ENCODE results near the gene AHR.
"Not testable (repeated sequence)": the region's sequence is repeated elsewhere in the genome, so short reads cannot be mapped to it uniquely, and the experiment has no call there.

The AHR gene

GRCh38 chr7:17347401-17347800 is 48.9 kb downstream of the AHR start:
- no peaks in the 10 kb centered on the region for H3K36me3 ChIP-seq (ENCODE audit: insufficient read depth)
- H3K9ac ChIP-seq = no peak overlapping the region
- no peaks in the 10 kb centered on the region for H3K27me3 ChIP-seq (ENCODE audit: insufficient read depth, low read depth)
- TF ChIP-seq, protein P1, sequence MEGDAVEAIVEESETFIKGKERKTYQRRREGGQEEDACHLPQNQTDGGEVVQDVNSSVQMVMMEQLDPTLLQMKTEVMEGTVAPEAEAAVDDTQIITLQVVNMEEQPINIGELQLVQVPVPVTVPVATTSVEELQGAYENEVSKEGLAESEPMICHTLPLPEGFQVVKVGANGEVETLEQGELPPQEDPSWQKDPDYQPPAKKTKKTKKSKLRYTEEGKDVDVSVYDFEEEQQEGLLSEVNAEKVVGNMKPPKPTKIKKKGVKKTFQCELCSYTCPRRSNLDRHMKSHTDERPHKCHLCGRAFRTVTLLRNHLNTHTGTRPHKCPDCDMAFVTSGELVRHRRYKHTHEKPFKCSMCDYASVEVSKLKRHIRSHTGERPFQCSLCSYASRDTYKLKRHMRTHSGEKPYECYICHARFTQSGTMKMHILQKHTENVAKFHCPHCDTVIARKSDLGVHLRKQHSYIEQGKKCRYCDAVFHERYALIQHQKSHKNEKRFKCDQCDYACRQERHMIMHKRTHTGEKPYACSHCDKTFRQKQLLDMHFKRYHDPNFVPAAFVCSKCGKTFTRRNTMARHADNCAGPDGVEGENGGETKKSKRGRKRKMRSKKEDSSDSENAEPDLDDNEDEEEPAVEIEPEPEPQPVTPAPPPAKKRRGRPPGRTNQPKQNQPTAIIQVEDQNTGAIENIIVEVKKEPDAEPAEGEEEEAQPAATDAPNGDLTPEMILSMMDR (conservative IDR thresholded peaks at IDR 0.05; ENCODE audit: low read depth, low read length) = no peak
- H4K20me1 ChIP-seq (ENCODE audit: insufficient read depth) = no peaks in the 10 kb centered on the region
- no peak overlapping the region for H2AFZ ChIP-seq (ENCODE audit: low read depth)
- H3K79me2 ChIP-seq (ENCODE audit: insufficient read depth, low read depth) = no peaks in the 10 kb centered on the region
- H3K4me1 ChIP-seq (ENCODE audit: low read depth, poor library complexity, severe bottlenecking) = peaks cover 5% of the 10 kb centered on the region
- H3K4me3 ChIP-seq (IDR thresholded peaks at IDR 0.05; ENCODE audit: insufficient read depth, low read depth, low read length) = no peak overlapping the region
- H3K27ac ChIP-seq = no peak overlapping the region
- H3K4me2 ChIP-seq = no peak overlapping the region

GRCh38 chr7:17348932-17349331 is 50.5 kb downstream of the AHR start:
- H2AFZ ChIP-seq (ENCODE audit: low read depth); H3K79me2 ChIP-seq (ENCODE audit: insufficient read depth, low read depth); H3K36me3 ChIP-seq (ENCODE audit: insufficient read depth); H3K4me1 ChIP-seq (ENCODE audit: low read depth, poor library complexity, severe bottlenecking); H4K20me1 ChIP-seq (ENCODE audit: insufficient read depth); H3K27me3 ChIP-seq (ENCODE audit: insufficient read depth, low read depth); H3K27ac ChIP-seq; H3K9ac ChIP-seq; H3K4me2 ChIP-seq; H3K4me3 ChIP-seq (IDR thresholded peaks at IDR 0.05; ENCODE audit: insufficient read depth, low read depth, low read length): not testable (repeated sequence)

DNA sequence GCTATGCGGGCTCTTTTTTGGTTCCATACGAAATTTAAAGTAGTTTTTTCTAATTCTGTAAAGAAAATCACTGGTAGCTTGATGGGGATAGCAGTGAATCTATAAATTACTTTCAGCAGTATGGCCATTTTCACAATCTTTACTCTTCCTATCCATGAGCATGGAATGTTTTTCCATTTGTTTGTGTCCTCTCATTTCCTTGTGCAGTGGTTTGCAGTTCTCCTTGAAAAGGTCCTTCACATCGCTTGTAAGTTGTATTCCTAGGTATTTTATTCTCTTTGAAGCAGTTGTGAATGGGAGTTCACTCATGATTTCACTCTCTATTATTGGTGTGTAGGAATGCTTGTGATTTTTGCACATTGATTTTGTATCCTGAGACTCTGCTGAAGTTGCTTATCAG is 51.9 kb downstream of the AHR start:
- H3K27me3 ChIP-seq (ENCODE audit: insufficient read depth, low read depth); H3K4me2 ChIP-seq; H3K27ac ChIP-seq; H3K79me2 ChIP-seq (ENCODE audit: insufficient read depth, low read depth); H4K20me1 ChIP-seq (ENCODE audit: insufficient read depth); H3K4me3 ChIP-seq (IDR thresholded peaks at IDR 0.05; ENCODE audit: insufficient read depth, low read depth, low read length); H3K9ac ChIP-seq; H2AFZ ChIP-seq (ENCODE audit: low read depth); H3K36me3 ChIP-seq (ENCODE audit: insufficient read depth); H3K4me1 ChIP-seq (ENCODE audit: low read depth, poor library complexity, severe bottlenecking): not testable (repeated sequence)

- not testable (repeated sequence) for H3K79me2 ChIP-seq (ENCODE audit: insufficient read depth, low read depth); H2AFZ ChIP-seq (ENCODE audit: low read depth); H3K4me1 ChIP-seq (ENCODE audit: low read depth, poor library complexity, severe bottlenecking); H3K4me3 ChIP-seq (IDR thresholded peaks at IDR 0.05; ENCODE audit: insufficient read depth, low read depth, low read length); H3K9ac ChIP-seq; H3K4me2 ChIP-seq; H3K36me3 ChIP-seq (ENCODE audit: insufficient read depth); H3K27me3 ChIP-seq (ENCODE audit: insufficient read depth, low read depth); H4K20me1 ChIP-seq (ENCODE audit: insufficient read depth); H3K27ac ChIP-seq
Measured at GRCh38 chr7:17353650-17354419, 55.4 kb downstream of the AHR start.

GRCh38 chr7:17354473-17354872 is 56.0 kb downstream of the AHR start:
- H4K20me1 ChIP-seq (ENCODE audit: insufficient read depth) = no peaks in the 10 kb centered on the region
- no peaks in the 10 kb centered on the region for H3K79me2 ChIP-seq (ENCODE audit: insufficient read depth, low read depth)
- H3K4me2 ChIP-seq = no peak overlapping the region
- no peaks in the 10 kb centered on the region for H3K27me3 ChIP-seq (ENCODE audit: insufficient read depth, low read depth)
- no peak overlapping the region for H2AFZ ChIP-seq (ENCODE audit: low read depth)
- no peak overlapping the region for H3K9ac ChIP-seq
- H3K4me1 ChIP-seq (ENCODE audit: low read depth, poor library complexity, severe bottlenecking) = no peaks in the 10 kb centered on the region
- TF ChIP-seq, protein P1 (conservative IDR thresholded peaks at IDR 0.05; ENCODE audit: low read depth, low read length) = no peak
- H3K4me3 ChIP-seq (IDR thresholded peaks at IDR 0.05; ENCODE audit: insufficient read depth, low read depth, low read length) = no peak overlapping the region
- H3K27ac ChIP-seq = no peak overlapping the region
- H3K36me3 ChIP-seq (ENCODE audit: insufficient read depth) = no peaks in the 10 kb centered on the region

GRCh38 chr7:17355050-17355449 is 56.6 kb downstream of the AHR start:
- H3K4me1 ChIP-seq (ENCODE audit: low read depth, poor library complexity, severe bottlenecking) = no peaks in the 10 kb centered on the region
- no peaks in the 10 kb centered on the region for H3K27me3 ChIP-seq (ENCODE audit: insufficient read depth, low read depth)
- TF ChIP-seq, protein P1 (conservative IDR thresholded peaks at IDR 0.05; ENCODE audit: low read depth, low read length) = no peak
- no peak overlapping the region for H3K9ac ChIP-seq
- H3K36me3 ChIP-seq (ENCODE audit: insufficient read depth) = no peaks in the 10 kb centered on the region
- H2AFZ ChIP-seq (ENCODE audit: low read depth) = no peak overlapping the region
- no peak overlapping the region for H3K27ac ChIP-seq
- H3K4me3 ChIP-seq (IDR thresholded peaks at IDR 0.05; ENCODE audit: insufficient read depth, low read depth, low read length) = no peak overlapping the region
- H3K79me2 ChIP-seq (ENCODE audit: insufficient read depth, low read depth) = no peaks in the 10 kb centered on the region
- no peak overlapping the region for H3K4me2 ChIP-seq
- no peaks in the 10 kb centered on the region for H4K20me1 ChIP-seq (ENCODE audit: insufficient read depth)

All from KMS-11 (cell line).